ACC112 (cell line): ENCODE results near the gene KDM4B.

Source experiments
- H2AFZ ChIP-seq: fragments of 200-600 bp; sonication (generic); one replicate; pipeline ENCODE4 v1.6.0; 2017; ENCODE audit warnings: antibody characterized with exemption, low read length; ENCODE audit not compliant: unreplicated experiment
- H3K27ac ChIP-seq: fragments of 200-600 bp; sonication (generic); 2 replicates; pipeline ENCODE4 v1.5.1; 2014; ENCODE audit warnings: low read depth, mild to moderate bottlenecking, antibody characterized with exemption, low read length, moderate library complexity
- H3K27me3 ChIP-seq: fragments of 200-600 bp; sonication (generic); 2 replicates; pipeline ENCODE4 v1.6.1; 2014; ENCODE audit warnings: mild to moderate bottlenecking, antibody characterized with exemption, low read length, moderate library complexity, mixed read lengths; ENCODE audit not compliant: insufficient read depth
- H3K36me3 ChIP-seq: fragments of 200-600 bp; sonication (generic); 2 replicates; pipeline ENCODE4 v1.6.1; 2016; ENCODE audit warnings: mild to moderate bottlenecking, antibody characterized with exemption, low read length, moderate library complexity, mixed read lengths; ENCODE audit not compliant: insufficient read depth
- H3K4me1 ChIP-seq: fragments of 200-600 bp; sonication (generic); one replicate; pipeline ENCODE4 v1.6.1; 2016; ENCODE audit warnings: low read length, mixed read lengths; ENCODE audit not compliant: insufficient read depth, unreplicated experiment, control insufficient read depth
- H3K4me3 ChIP-seq: fragments of 200-600 bp; sonication (generic); 2 replicates; pipeline ENCODE4 v1.5.1; 2014; ENCODE audit warnings: mild to moderate bottlenecking, low read depth, low read length
- H3K79me2 ChIP-seq: fragments of 200-600 bp; sonication (generic); one replicate; pipeline ENCODE4 v1.6.0; 2016; ENCODE audit warnings: low read length; ENCODE audit not compliant: control insufficient read depth, unreplicated experiment, insufficient read depth

The KDM4B gene

GRCh38 chr19:5117421-5117820 is 148.5 kb downstream of the KDM4B start:
- Histone ChIP-seq H3K27me3 (no peaks in the 10 kb centered on the region), H2AFZ (no peak overlapping the region), H3K4me1 (no peaks in the 10 kb centered on the region), H3K79me2 (no peaks in the 10 kb centered on the region), H3K27ac (no peak overlapping the region), H3K36me3 (no peaks in the 10 kb centered on the region), H3K4me3 (no peak overlapping the region)

- Histone ChIP-seq H3K79me2 (no peaks in the 10 kb centered on the region), H3K27ac (no peak overlapping the region), H3K36me3 (no peaks in the 10 kb centered on the region), H3K27me3 (no peaks in the 10 kb centered on the region), H2AFZ (no peak overlapping the region), H3K4me1 (no peaks in the 10 kb centered on the region), H3K4me3 (no peak overlapping the region)
Measured at GRCh38 chr19:5118026-5118425, 149.1 kb downstream of the KDM4B start.

- H2AFZ ChIP-seq, result no peak overlapping the region
- H3K4me1 ChIP-seq, result no peaks in the 10 kb centered on the region
- H3K79me2 ChIP-seq, result no peaks in the 10 kb centered on the region
- no peaks in the 10 kb centered on the region for H3K36me3 ChIP-seq
- H3K27ac ChIP-seq, result no peak overlapping the region
- no peak overlapping the region for H3K4me3 ChIP-seq
- H3K27me3 ChIP-seq, result no peaks in the 10 kb centered on the region
Measured at GRCh38 chr19:5119297-5119998, 150.5 kb downstream of the KDM4B start.

- Histone ChIP-seq H3K79me2 (no peaks in the 10 kb centered on the region), H3K36me3 (no peaks in the 10 kb centered on the region), H3K27ac (no peak overlapping the region), H3K4me1 (no peaks in the 10 kb centered on the region), H3K4me3 (no peak overlapping the region), H3K27me3 (no peaks in the 10 kb centered on the region), H2AFZ (no peak overlapping the region)
Measured at GRCh38 chr19:5120321-5120720, 151.4 kb downstream of the KDM4B start.

- H3K79me2 ChIP-seq, result no peaks in the 10 kb centered on the region
- H2AFZ ChIP-seq, result no peak overlapping the region
- H3K36me3 ChIP-seq, result no peaks in the 10 kb centered on the region
- H3K4me3 ChIP-seq, result no peak overlapping the region
- H3K4me1 ChIP-seq, result no peaks in the 10 kb centered on the region
- no peak overlapping the region for H3K27ac ChIP-seq
- no peaks in the 10 kb centered on the region for H3K27me3 ChIP-seq
Measured at GRCh38 chr19:5120833-5121232, 151.9 kb downstream of the KDM4B start.

GRCh38 chr19:5121266-5122120 is 152.6 kb downstream of the KDM4B start:
- H3K36me3 ChIP-seq, result no peaks in the 10 kb centered on the region
- no peak overlapping the region for H3K27ac ChIP-seq
- H3K27me3 ChIP-seq, result no peaks in the 10 kb centered on the region
- no peak overlapping the region for H2AFZ ChIP-seq
- H3K4me3 ChIP-seq, result no peak overlapping the region
- no peaks in the 10 kb centered on the region for H3K4me1 ChIP-seq
- H3K79me2 ChIP-seq, result no peaks in the 10 kb centered on the region

GRCh38 chr19:5122121-5122400 is 153.1 kb downstream of the KDM4B start:
- no peak overlapping the region for H3K4me3 ChIP-seq
- H3K36me3 ChIP-seq, result no peaks in the 10 kb centered on the region
- no peaks in the 10 kb centered on the region for H3K27me3 ChIP-seq
- no peak overlapping the region for H2AFZ ChIP-seq
- no peak overlapping the region for H3K27ac ChIP-seq
- H3K79me2 ChIP-seq, result no peaks in the 10 kb centered on the region
- H3K4me1 ChIP-seq, result no peaks in the 10 kb centered on the region

GRCh38 chr19:5122671-5123409 is 153.9 kb downstream of the KDM4B start:
- Histone ChIP-seq H3K27ac (no peak overlapping the region), H3K4me1 (no peaks in the 10 kb centered on the region), H3K79me2 (no peaks in the 10 kb centered on the region), H2AFZ (no peak overlapping the region), H3K4me3 (no peak overlapping the region), H3K27me3 (no peaks in the 10 kb centered on the region), H3K36me3 (no peaks in the 10 kb centered on the region)

- H3K4me3 ChIP-seq, result no peak overlapping the region
- no peaks in the 10 kb centered on the region for H3K79me2 ChIP-seq
- no peak overlapping the region for H2AFZ ChIP-seq
- H3K36me3 ChIP-seq, result no peaks in the 10 kb centered on the region
- no peaks in the 10 kb centered on the region for H3K4me1 ChIP-seq
- H3K27me3 ChIP-seq, result no peaks in the 10 kb centered on the region
- H3K27ac ChIP-seq, result no peak overlapping the region
Measured at GRCh38 chr19:5123646-5124045, 154.7 kb downstream of the KDM4B start.

GRCh38 chr19:5124111-5124855 is 155.4 kb downstream of the KDM4B start:
- no peaks in the 10 kb centered on the region for H3K4me1 ChIP-seq
- H3K36me3 ChIP-seq, result no peaks in the 10 kb centered on the region

More at GRCh38 chr19:5124111-5124855, 155.4 kb downstream of the KDM4B start:
- no peak overlapping the region for H3K4me3 ChIP-seq
- H3K27me3 ChIP-seq, result no peaks in the 10 kb centered on the region
- H2AFZ ChIP-seq, result no peak overlapping the region
- H3K27ac ChIP-seq, result no peak overlapping the region
- H3K79me2 ChIP-seq, result no peaks in the 10 kb centered on the region
